ENCODE measurements around the gene DPAGT1. TPM values are rescaled to one million over a fixed set of nuclear protein-coding genes. Genes with fewer than 3 reads are reported as not detected.

DPAGT1 gene
- total RNA-seq, 1 experiment from 2014 or later = 63.5 TPM

DNA sequence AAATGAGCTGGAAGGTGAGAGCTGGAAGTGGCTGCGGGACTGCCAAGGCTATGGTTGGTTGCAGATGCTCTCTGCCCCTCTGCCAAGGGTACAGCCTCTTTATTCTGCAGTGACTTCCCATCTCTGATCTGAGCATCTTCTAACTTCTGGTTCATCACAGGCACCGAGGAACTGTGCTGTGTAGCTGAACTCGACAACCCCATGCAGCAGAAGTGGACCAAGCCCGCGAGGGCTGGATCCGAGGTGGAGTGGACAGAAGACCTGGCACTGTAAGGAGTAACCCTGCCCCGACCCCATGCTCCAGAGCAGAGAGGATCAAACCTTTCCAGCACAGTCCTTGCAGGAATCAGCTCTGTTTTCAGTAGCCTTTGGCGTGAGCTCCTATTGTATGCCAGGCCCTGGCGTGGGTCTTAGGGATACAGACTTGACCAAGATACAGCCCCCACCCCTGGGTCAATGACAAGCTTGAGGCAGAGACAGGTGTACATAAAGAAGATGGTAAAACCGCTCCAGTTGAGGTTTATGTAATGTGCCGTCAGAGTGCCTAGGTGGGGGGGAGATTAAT, 9.8 kb upstream of the DPAGT1 start (continued):
- TF ChIP-seq PREB (CRISPR knock-in tag; IDR thresholded peaks at IDR 0.05; ENCODE audit: borderline replicate concordance) (no peak), CBFB (CRISPR knock-in tag; IDR thresholded peaks at IDR 0.05; ENCODE audit: low read depth) (no peak), NR1H2 (CRISPR knock-in tag; IDR thresholded peaks at IDR 0.05) (no peak)

- no peak for ATAC-seq
- Mint-ChIP-seq H3K9me3 (no peaks in the 10 kb centered on the region), H3K4me3 (no peak overlapping the region), H3K4me1 (peaks cover 32% of the 10 kb centered on the region), H3K27me3 (ENCODE audit: low read depth) (peaks cover 18% of the 10 kb centered on the region), H3K36me3 (no peaks in the 10 kb centered on the region; the same call in 1 of the 2 replicates), H3K27ac (peak overlapping the region; percentile 32; the same call in 1 of the 2 replicates)
- no peak for TF ChIP-seq ETV6 (CRISPR knock-in tag; IDR thresholded peaks at IDR 0.05)
- TF ChIP-seq CREM (CRISPR knock-in tag; IDR thresholded peaks at IDR 0.05) = no peak
- no peak for TF ChIP-seq TP53 (CRISPR knock-in tag; IDR thresholded peaks at IDR 0.05)
- no peak for TF ChIP-seq NR2C2 (CRISPR knock-in tag; IDR thresholded peaks at IDR 0.05)
- TF ChIP-seq FOXP1 (CRISPR knock-in tag; IDR thresholded peaks at IDR 0.05; ENCODE audit: borderline replicate concordance) = no peak
- no peak for TF ChIP-seq USF1 (CRISPR knock-in tag; IDR thresholded peaks at IDR 0.05)
- peak; percentile 30 for DNase-seq (ENCODE audit: low spot score)
- ChIA-PET POLR2A (interaction anchor here (0.6 to 1.9 kb wide), 2 partner anchors 8 to 11 kb away, joined by 3 to 6 read pairs; partner anchors contain the start of genes DPAGT1 and HINFP), CTCF (interaction anchor here (1.0 kb wide), 2 partner anchors 8 to 96 kb away, joined by 3 to 4 read pairs; partner anchors contain the start of genes CBL and DPAGT1)
These were observed 8.8 kb upstream of the DPAGT1 start for GRCh38 chr11:119110439-119110838.

DNA sequence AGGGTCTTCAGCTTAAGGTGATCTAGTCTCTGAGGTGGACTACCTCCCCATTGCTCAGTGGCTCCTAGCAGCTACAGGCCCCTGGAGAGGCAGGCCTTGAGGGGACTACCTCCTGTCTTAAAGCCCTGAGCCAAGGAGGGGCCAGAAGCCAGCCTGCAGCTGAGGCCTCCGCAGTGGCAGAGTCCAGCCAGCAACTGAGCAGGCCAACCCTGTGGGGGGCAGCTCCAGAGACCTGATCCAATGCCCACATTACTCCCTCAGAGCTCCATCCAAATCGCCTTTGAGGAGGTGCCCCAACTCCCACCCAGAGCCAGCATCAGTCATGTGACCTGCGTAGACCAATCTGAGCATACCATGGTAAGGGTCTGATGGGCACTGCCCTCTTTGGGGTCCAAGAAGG, 8.2 kb upstream of the DPAGT1 start:
- Mint-ChIP-seq H3K9me3 (no peaks in the 10 kb centered on the region), H3K4me3 (no peak overlapping the region), H3K27ac (no peak overlapping the region), H3K4me1 (peaks cover 31% of the 10 kb centered on the region), H3K36me3 (no peaks in the 10 kb centered on the region), H3K27me3 (ENCODE audit: low read depth) (peaks cover 18% of the 10 kb centered on the region)
- POLR2A ChIA-PET = interaction anchor here (0.6 to 1.9 kb wide), 2 partner anchors 8 to 12 kb away, joined by 3 to 6 read pairs; partner anchors contain the start of genes DPAGT1 and HINFP
- DNase-seq (ENCODE audit: low spot score) (no peak), ATAC-seq (no peak)
- CTCF ChIA-PET = interaction anchor here (1.0 to 1.6 kb wide), 3 partner anchors 8 to 246 kb away, joined by 3 to 4 read pairs (median 3); partner anchors contain the start of genes CBL and DPAGT1
- TF ChIP-seq FOXP1 (CRISPR knock-in tag; IDR thresholded peaks at IDR 0.05; ENCODE audit: borderline replicate concordance) (no peak), USF2 (CRISPR knock-in tag; IDR thresholded peaks at IDR 0.05) (peak; percentile 43; the same call in 1 of the 2 replicates), JUN (CRISPR knock-in tag; IDR thresholded peaks at IDR 0.05) (no peak), CREM (CRISPR knock-in tag; IDR thresholded peaks at IDR 0.05) (no peak)
- TF ChIP-seq, protein P1, sequence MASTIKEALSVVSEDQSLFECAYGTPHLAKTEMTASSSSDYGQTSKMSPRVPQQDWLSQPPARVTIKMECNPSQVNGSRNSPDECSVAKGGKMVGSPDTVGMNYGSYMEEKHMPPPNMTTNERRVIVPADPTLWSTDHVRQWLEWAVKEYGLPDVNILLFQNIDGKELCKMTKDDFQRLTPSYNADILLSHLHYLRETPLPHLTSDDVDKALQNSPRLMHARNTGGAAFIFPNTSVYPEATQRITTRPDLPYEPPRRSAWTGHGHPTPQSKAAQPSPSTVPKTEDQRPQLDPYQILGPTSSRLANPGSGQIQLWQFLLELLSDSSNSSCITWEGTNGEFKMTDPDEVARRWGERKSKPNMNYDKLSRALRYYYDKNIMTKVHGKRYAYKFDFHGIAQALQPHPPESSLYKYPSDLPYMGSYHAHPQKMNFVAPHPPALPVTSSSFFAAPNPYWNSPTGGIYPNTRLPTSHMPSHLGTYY (CRISPR knock-in tag; IDR thresholded peaks at IDR 0.05) = no peak
- TF ChIP-seq, protein P2, sequence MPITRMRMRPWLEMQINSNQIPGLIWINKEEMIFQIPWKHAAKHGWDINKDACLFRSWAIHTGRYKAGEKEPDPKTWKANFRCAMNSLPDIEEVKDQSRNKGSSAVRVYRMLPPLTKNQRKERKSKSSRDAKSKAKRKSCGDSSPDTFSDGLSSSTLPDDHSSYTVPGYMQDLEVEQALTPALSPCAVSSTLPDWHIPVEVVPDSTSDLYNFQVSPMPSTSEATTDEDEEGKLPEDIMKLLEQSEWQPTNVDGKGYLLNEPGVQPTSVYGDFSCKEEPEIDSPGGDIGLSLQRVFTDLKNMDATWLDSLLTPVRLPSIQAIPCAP (CRISPR knock-in tag; IDR thresholded peaks at IDR 0.05) = no peak

- H3K4me3 Mint-ChIP-seq = peak overlapping the region; percentile 74
- POLR2A ChIA-PET = interaction anchor here (1.9 kb wide), 1 partner anchor 13 kb away, joined by 6 read pairs; the partner anchor contains the start of gene HINFP
- H3K4me1 Mint-ChIP-seq = peaks cover 34% of the 10 kb centered on the region
These were observed 7.2 kb upstream of the DPAGT1 start for GRCh38 chr11:119108857-119109221.

More at GRCh38 chr11:119108857-119109221, 7.2 kb upstream of the DPAGT1 start:
- CTCF ChIA-PET = interaction anchor here (0.9 to 2.9 kb wide), 5 partner anchors 36 to 247 kb away, joined by 3 to 14 read pairs (median 3); partner anchors contain the start of gene CBL
- H3K27ac Mint-ChIP-seq = no peak overlapping the region
- ATAC-seq (no peak), DNase-seq (ENCODE audit: low spot score) (no peak)
- TF ChIP-seq, protein P2 (CRISPR knock-in tag; IDR thresholded peaks at IDR 0.05) = no peak
- TF ChIP-seq ZBTB21 (CRISPR knock-in tag; IDR thresholded peaks at IDR 0.05; ENCODE audit: borderline replicate concordance) (no peak), NFYB (CRISPR knock-in tag; conservative IDR thresholded peaks at IDR 0.05; ENCODE audit: low read depth) (no peak), GRHL2 (CRISPR knock-in tag; IDR thresholded peaks at IDR 0.05; ENCODE audit: insufficient replicate concordance, severe bottlenecking) (no peak), CREM (CRISPR knock-in tag; IDR thresholded peaks at IDR 0.05) (no peak), GTF2I (CRISPR knock-in tag; conservative IDR thresholded peaks at IDR 0.05) (no peak), ATF3 (CRISPR knock-in tag; conservative IDR thresholded peaks at IDR 0.05) (no peak)
- TF ChIP-seq, protein P3, sequence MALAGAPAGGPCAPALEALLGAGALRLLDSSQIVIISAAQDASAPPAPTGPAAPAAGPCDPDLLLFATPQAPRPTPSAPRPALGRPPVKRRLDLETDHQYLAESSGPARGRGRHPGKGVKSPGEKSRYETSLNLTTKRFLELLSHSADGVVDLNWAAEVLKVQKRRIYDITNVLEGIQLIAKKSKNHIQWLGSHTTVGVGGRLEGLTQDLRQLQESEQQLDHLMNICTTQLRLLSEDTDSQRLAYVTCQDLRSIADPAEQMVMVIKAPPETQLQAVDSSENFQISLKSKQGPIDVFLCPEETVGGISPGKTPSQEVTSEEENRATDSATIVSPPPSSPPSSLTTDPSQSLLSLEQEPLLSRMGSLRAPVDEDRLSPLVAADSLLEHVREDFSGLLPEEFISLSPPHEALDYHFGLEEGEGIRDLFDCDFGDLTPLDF (CRISPR knock-in tag; IDR thresholded peaks at IDR 0.05) = no peak
- H3K36me3 Mint-ChIP-seq = no peaks in the 10 kb centered on the region
- H3K9me3 Mint-ChIP-seq = no peaks in the 10 kb centered on the region
- peaks cover 18% of the 10 kb centered on the region for H3K27me3 Mint-ChIP-seq (ENCODE audit: low read depth)

Measured in WTC11 (cell line).